Adrenal gland (tissue), 12 donors: ENCODE data around the gene ICAM4. TPM values are rescaled to one million over a fixed set of nuclear protein-coding genes. Genes with fewer than 3 reads are reported as not detected.
"Not testable (repeated sequence)": the region's sequence is repeated elsewhere in the genome, so short reads cannot be mapped to it uniquely, and the experiment has no call there.

Source experiments
- DNase-seq, 7 donors: peaks; one replicate each; pipeline ENCODE4 v3.0.0-alpha.2; 2019 to 2020
- H3K27ac ChIP-seq, 5 donors: fragments of 200-600 bp; sonication (generic) in 4 of 5; 1 replicate in 3 of 5; 2 replicates in 2 of 5; pipeline versions ENCODE4 v1.5.1 to v1.8.0; 2016 to 2020; ENCODE audit warnings: mild to moderate bottlenecking in 1 of 5
- H3K27me3 ChIP-seq: fragments of 200-600 bp; 2 replicates; pipeline ENCODE4 v1.8.0; 2021
- H3K36me3 ChIP-seq, 2 donors: fragments of 200-600 bp; replicated peaks in 1 of 2; 1 replicate in 1 of 2; 2 replicates in 1 of 2; pipeline versions ENCODE4 v1.5.1 to v1.8.0; 2018 to 2022
- H3K4me1 ChIP-seq, 2 donors: fragments of 200-600 bp; replicated peaks in 1 of 2; 1 replicate in 1 of 2; 2 replicates in 1 of 2; pipeline versions ENCODE4 v1.5.1 to v1.8.0; 2018 to 2021
- H3K4me3 ChIP-seq, 4 donors: fragments of 200-600 bp; sonication (generic) in 3 of 4; one replicate each; pipeline ENCODE4 v1.5.1; 2016 to 2018
- H3K9me3 ChIP-seq, 3 donors: fragments of 200-600 bp; sonication (generic) in 1 of 3; replicated peaks in 1 of 3; 1 replicate in 2 of 3; 2 replicates in 1 of 3; pipeline versions ENCODE4 v1.5.1 to v1.8.0; 2016 to 2021
- CTCF ChIP-seq, 6 experiments: fragments of 450-650 bp in 4 of 6; fragments of 200-600 bp in 2 of 6; sonication (generic) in 1 of 6; IDR thresholded peaks; 1 replicate in 5 of 6; 2 replicates in 1 of 6; pipeline versions ENCODE4 v1.5.1 to v1.8.0; 2016 to 2021; ENCODE audit warnings: antibody characterized with exemption in 6 of 6, mild to moderate bottlenecking in 2 of 6, moderate library complexity in 1 of 6
- POLR2A ChIP-seq, 2 donors: fragments of 450-650 bp; IDR thresholded peaks; one replicate each; pipeline ENCODE4 v1.6.1; 2017; ENCODE audit warnings: antibody characterized with exemption in 2 of 2, mild to moderate bottlenecking in 2 of 2, moderate library complexity in 1 of 2
- WGBS, 4 donors: extraction: QIAGEN DNeasy Blood & Tissue Kit in 2 of 4; methylation state at CpG; one replicate each; pipeline versions ENCODE4 v1.1.5 to v1.1.7; 2013 to 2017; 5-methylcytosine and 5-hydroxymethylcytosine counted together
- intact Hi-C, 2 donors: fragments of 100-400 bp; cut with DNase I; formaldehyde crosslinking; loops; one replicate each; pipeline versions ENCODE4 v1.14.1 to v1.15.0; 2022 to 2023
- polyA plus RNA-seq, 3 donors: library from polyadenylated mRNA; stranded (reverse); fragments of 200-250 nt in 2 of 3; fragments of 350-450 nt in 1 of 3; fragmentation: Illumina TruSeq in 1 of 3; extraction: RNeasy Lipid Tissue Mini Kit (QIAGEN cat#74804) in 1 of 3; gene quantifications; one replicate each; pipeline ENCODE4 v1.2.3, GENCODE V29; 2013 to 2014
- total RNA-seq, 9 donors: library from RNA; depleted of rRNA in 4 of 9; stranded (reverse); fragments of >200 nt in 4 of 9; fragments of 120-200 nt in 1 of 9; fragmentation: NEBNext Ultra II Directional in 1 of 9; extraction: Animal tissue kit (Norgen Biotek cat#: 25700) in 1 of 9; gene quantifications; one replicate each; pipeline versions ENCODE4 v1.1.0 to v1.2.4, GENCODE V29; 2013 to 2023
- donor health status: healthy with polysubstance abuse.
- donor health status: Bipolar disorder and iron deficiency.
- donor health status: DM: yes; HTN: yes; CAD: no.
- donor health status: DM: no; HTN: no; CAD: no.
- donor health status: DM: no; HTN: no; CAD: no.
- donor health status: DM: yes; HTN: yes; CAD: no.

The ICAM4 gene
- total and polyA plus RNA-seq, 12 donors = 0.34 to 1.0 (median 0.51) TPM; not detected in 4

DNA sequence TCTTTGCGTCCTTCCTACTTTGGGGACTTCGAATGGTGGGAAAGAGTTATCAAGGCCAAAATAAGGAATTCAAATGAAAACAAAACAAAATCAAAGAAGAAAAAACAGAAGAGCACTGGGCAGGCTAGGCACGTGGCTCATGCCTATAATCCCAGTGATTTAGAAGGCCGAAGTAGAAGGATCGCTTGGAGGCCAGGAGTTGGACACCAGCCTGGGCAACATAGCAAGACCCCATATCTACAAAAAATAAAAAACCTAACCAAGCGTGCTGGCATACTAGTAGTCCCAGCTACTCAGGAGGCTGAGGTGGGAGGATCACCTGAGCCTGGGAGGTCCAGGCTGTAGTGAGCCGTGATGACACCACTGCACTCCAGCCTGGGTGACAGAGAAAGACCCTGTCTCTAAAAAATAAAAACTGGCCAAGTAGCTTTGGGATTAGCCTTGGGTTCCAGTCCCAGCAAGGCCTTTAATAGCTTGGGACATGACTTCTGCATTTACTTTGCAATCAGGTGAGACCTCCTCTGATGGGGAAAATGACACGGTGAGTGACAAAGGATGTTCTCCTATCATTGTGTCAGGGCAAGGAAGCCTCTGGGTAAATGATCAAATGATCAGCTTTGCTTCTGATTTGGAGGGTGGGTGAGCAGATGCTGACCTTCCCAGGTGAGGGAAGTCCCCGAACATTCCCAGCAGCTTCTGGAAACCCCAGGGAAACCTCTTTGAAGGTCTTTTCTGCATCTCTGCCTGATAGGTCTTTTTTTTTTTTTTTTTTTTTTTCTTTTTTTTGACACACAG is 8.8 kb upstream of the ICAM4 start:
- H3K4me1 ChIP-seq = no peaks in the 10 kb centered on the region
- no peak overlapping the region for H3K4me3 ChIP-seq
- intact Hi-C loops = no loop called here
- no peak for DNase-seq
- no peaks in the 10 kb centered on the region for H3K9me3 ChIP-seq
- H3K27ac ChIP-seq = no peak overlapping the region
- H3K36me3 ChIP-seq = peaks cover 0 to 32% of the 10 kb centered on the region in 2 donors
- no peaks in the 10 kb centered on the region for H3K27me3 ChIP-seq
- 86 to 91% (median 88%) methylated on average over 9 of the region's 9 CpGs for WGBS, 4 donors
- TF ChIP-seq POLR2A (IDR thresholded peaks at IDR 0.05) = no peak
- no peak for TF ChIP-seq CTCF (IDR thresholded peaks at IDR 0.05)

GRCh38 chr19:10278935-10279334 is 7.8 kb upstream of the ICAM4 start:
- no peaks in the 10 kb centered on the region for H3K27me3 ChIP-seq
- H3K9me3 ChIP-seq = no peaks in the 10 kb centered on the region
- no peak overlapping the region for H3K4me3 ChIP-seq
- peaks cover 0 to 42% of the 10 kb centered on the region in 2 donors for H3K36me3 ChIP-seq
- WGBS, 4 donors = 70 to 100% (median 85%) methylated on average over 1 of the region's 1 CpG
- DNase-seq = no peak
- TF ChIP-seq CTCF (IDR thresholded peaks at IDR 0.05) (no peak), POLR2A (IDR thresholded peaks at IDR 0.05) (no peak)
- intact Hi-C loops = no loop called here
- H3K27ac ChIP-seq = no peak overlapping the region
- H3K4me1 ChIP-seq = no peaks in the 10 kb centered on the region

GRCh38 chr19:10279737-10280442 is 6.9 kb upstream of the ICAM4 start:
- H3K27ac ChIP-seq = no peak overlapping the region
- no peak for DNase-seq
- no peaks in the 10 kb centered on the region for H3K27me3 ChIP-seq
- WGBS, 4 donors = 80 to 87% (median 82%) methylated on average over 5 of the region's 5 CpGs
- intact Hi-C loops = no loop called here
- H3K4me1 ChIP-seq = no peaks in the 10 kb centered on the region
- no peak for TF ChIP-seq CTCF (IDR thresholded peaks at IDR 0.05)
- TF ChIP-seq POLR2A (IDR thresholded peaks at IDR 0.05) = no peak
- H3K9me3 ChIP-seq = no peaks in the 10 kb centered on the region
- peaks cover 0 to 47% of the 10 kb centered on the region in 2 donors for H3K36me3 ChIP-seq
- H3K4me3 ChIP-seq = no peak overlapping the region

- H3K27me3 ChIP-seq, DNase-seq, intact Hi-C loops, H3K4me3 ChIP-seq, H3K27ac ChIP-seq, H3K9me3 ChIP-seq: not testable (repeated sequence)
- 90 to 93% (median 90%) methylated on average over 5 of the region's 5 CpGs for WGBS, 4 donors
- H3K36me3 ChIP-seq = peaks cover 0 to 50% of the 10 kb centered on the region in 2 donors
- peaks cover 8 to 12% of the 10 kb centered on the region in 2 donors for H3K4me1 ChIP-seq
Measured at GRCh38 chr19:10282043-10282442, 4.7 kb upstream of the ICAM4 start.
